ENCODE results near the gene FBXW5. TPM values are rescaled to one million over a fixed set of nuclear protein-coding genes. Genes with fewer than 3 reads are reported as not detected.
A peak's percentile ranks its signal among the peaks of the same experiment; 100 is the strongest.

FBXW5 gene
- total and polyA plus RNA-seq, 9 of the 15 experiments (the other 6 are each of a cell fraction or from before 2014, with no cell fraction given) = 0.21 to 128 (median 37.0) TPM

- Histone ChIP-seq H3K4me3 (no peak overlapping the region), H3K79me2 (ENCODE audit: control insufficient read depth, insufficient read depth, low read length) (peaks cover 26% of the 10 kb centered on the region), H3K4me1 (replicated peaks in 1 of 2; ENCODE audit: control insufficient read depth in 2 of 2, insufficient read depth in 2 of 2, low read length in 2 of 2) (peaks cover 24 to 90% of the 10 kb centered on the region in 2 experiments), H3K27me3 (ENCODE audit: control insufficient read depth in 2 of 2, insufficient read depth in 2 of 2, low read length in 2 of 2) (no peaks in the 10 kb centered on the region), H3K9me1 (ENCODE audit: control insufficient read depth, insufficient read depth, low read length) (peaks cover 2% of the 10 kb centered on the region), H4K20me1 (replicated peaks; ENCODE audit: control insufficient read depth, insufficient read depth, low read length) (no peaks in the 10 kb centered on the region), H2AFZ (ENCODE audit: low read depth, low read length) (no peak overlapping the region), H3K27ac (ENCODE audit: extremely low read depth, low read depth, low read length) (no peak overlapping the region), H3K36me3 (ENCODE audit: control insufficient read depth, insufficient read depth, low read length) (peaks cover 20% of the 10 kb centered on the region; the same call in 2 of the 3 replicates), H3K9ac (ENCODE audit: insufficient read depth in 1 of 2, low read depth in 2 of 2, low read length in 2 of 2) (peak overlapping the region in 1 of 2 experiments; percentile 83; a peak in 2 of 4 replicates), H3K9me3 (replicated peaks; ENCODE audit: control insufficient read depth, insufficient read depth, low read depth, low read length) (no peaks in the 10 kb centered on the region), H3K4me2 (ENCODE audit: insufficient read depth, low read length) (no peak overlapping the region)
- intact Hi-C loops (cut with micrococcal nuclease) (loop anchor here (5.0 kb wide), 2 partner anchors 46 to 159 kb away; partner anchors contain the start of gene PAXX), in situ Hi-C loops (cut with MboI) (loop anchor here (5.0 kb wide), 1 partner anchor 91 kb away; no protein-coding TSS in a partner anchor)
- DNase-seq (ENCODE audit: extremely low read depth in 1 of 4, low spot score in 3 of 4) (no peak), FAIRE-seq (no peak), ATAC-seq (no peak)
- no TSS peak for BruUV-seq (replicated peaks)
- CTCF ChIA-PET (ENCODE audit: low intra/inter-chr PET ratio) = interaction anchor here (0.6 kb wide), 1 partner anchor 118 kb away, joined by 3 read pairs; no protein-coding TSS in a partner anchor
- 0 out of 2 replicates have a peak, but pooled peaks have one; percentile 34 for TF ChIP-seq NFIC (IDR thresholded peaks at IDR 0.05)
- 0 out of 2 replicates have a peak, but pooled peaks have one; percentile 3 for TF ChIP-seq SAFB (IDR thresholded peaks at IDR 0.05; ENCODE audit: borderline replicate concordance, low read depth, low read length)
- no peak for TF ChIP-seq BRD4 (IDR thresholded peaks at IDR 0.05)
- TF ChIP-seq POLR2G (IDR thresholded peaks at IDR 0.05; ENCODE audit: low read depth, low read length) = peak; percentile 1; the same call in 1 of the 2 replicates
- POLR2A ChIA-PET = interaction anchor here (1.3 to 1.9 kb wide), 2 partner anchors 10 to 19 kb away, joined by 3 to 6 read pairs; no protein-coding TSS in a partner anchor
- WGBS (ENCODE audit: insufficient coverage, low coverage, missing lambda C conversion rate) = 81% methylated on average over 22 of the region's 27 CpGs
These were observed 1.9 kb upstream of the FBXW5 start for GRCh38 chr9:136946228-136947027.

All from K562 (cell line).